Measurements from ENCODE around the gene AP4M1.

DNA sequence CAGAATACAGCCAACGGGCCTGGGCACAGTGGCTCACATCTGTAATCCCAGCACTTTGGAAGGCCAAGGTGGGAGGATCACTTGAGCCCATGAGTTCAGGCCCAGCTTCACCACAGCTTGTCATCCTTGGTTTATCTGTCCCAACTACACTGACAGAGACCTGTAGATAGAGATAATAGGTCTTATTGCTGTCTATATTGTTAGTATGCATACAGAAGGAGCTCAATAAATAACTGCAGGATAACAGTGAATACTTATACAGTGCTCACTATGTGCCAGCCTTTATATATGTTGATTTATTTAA lies 19.2 kb downstream of the AP4M1 start:
- TF ChIP-seq TCF7 (IDR thresholded peaks at IDR 0.05; ENCODE audit: borderline replicate concordance) (no peak), CREM (IDR thresholded peaks at IDR 0.05; ENCODE audit: low read depth) (no peak), POLR2AphosphoS5 (IDR thresholded peaks at IDR 0.05; ENCODE audit: low read length) (no peak), TARDBP (IDR thresholded peaks at IDR 0.05; ENCODE audit: borderline replicate concordance) (no peak), ZNF274 (IDR thresholded peaks at IDR 0.05; ENCODE audit: insufficient read depth, insufficient read length) (no peak), BRCA1 (IDR thresholded peaks at IDR 0.05; ENCODE audit: low read depth, low read length) (no peak), TAF1 (IDR thresholded peaks at IDR 0.05; ENCODE audit: borderline replicate concordance, low read depth, low read length) (no peak), SIN3A (IDR thresholded peaks at IDR 0.05; ENCODE audit: low read depth, low read length) (no peak), POLR2A (IDR thresholded peaks at IDR 0.05; ENCODE audit: low read depth, low read length) (no peak), MYC (IDR thresholded peaks at IDR 0.05; ENCODE audit: insufficient read depth, insufficient read length, insufficient replicate concordance, low read length, severe bottlenecking) (no peak), ZNF384 (IDR thresholded peaks at IDR 0.05; ENCODE audit: borderline replicate concordance, low read depth, low read length) (no peak), MTA2 (IDR thresholded peaks at IDR 0.05; ENCODE audit: low read depth) (no peak)
- TF ChIP-seq, protein P1, sequence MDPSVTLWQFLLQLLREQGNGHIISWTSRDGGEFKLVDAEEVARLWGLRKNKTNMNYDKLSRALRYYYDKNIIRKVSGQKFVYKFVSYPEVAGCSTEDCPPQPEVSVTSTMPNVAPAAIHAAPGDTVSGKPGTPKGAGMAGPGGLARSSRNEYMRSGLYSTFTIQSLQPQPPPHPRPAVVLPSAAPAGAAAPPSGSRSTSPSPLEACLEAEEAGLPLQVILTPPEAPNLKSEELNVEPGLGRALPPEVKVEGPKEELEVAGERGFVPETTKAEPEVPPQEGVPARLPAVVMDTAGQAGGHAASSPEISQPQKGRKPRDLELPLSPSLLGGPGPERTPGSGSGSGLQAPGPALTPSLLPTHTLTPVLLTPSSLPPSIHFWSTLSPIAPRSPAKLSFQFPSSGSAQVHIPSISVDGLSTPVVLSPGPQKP (IDR thresholded peaks at IDR 0.05; ENCODE audit: low read depth, low read length): no peak
- TF ChIP-seq, protein P2, sequence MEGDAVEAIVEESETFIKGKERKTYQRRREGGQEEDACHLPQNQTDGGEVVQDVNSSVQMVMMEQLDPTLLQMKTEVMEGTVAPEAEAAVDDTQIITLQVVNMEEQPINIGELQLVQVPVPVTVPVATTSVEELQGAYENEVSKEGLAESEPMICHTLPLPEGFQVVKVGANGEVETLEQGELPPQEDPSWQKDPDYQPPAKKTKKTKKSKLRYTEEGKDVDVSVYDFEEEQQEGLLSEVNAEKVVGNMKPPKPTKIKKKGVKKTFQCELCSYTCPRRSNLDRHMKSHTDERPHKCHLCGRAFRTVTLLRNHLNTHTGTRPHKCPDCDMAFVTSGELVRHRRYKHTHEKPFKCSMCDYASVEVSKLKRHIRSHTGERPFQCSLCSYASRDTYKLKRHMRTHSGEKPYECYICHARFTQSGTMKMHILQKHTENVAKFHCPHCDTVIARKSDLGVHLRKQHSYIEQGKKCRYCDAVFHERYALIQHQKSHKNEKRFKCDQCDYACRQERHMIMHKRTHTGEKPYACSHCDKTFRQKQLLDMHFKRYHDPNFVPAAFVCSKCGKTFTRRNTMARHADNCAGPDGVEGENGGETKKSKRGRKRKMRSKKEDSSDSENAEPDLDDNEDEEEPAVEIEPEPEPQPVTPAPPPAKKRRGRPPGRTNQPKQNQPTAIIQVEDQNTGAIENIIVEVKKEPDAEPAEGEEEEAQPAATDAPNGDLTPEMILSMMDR (IDR thresholded peaks at IDR 0.05 in 2 of 3, conservative IDR thresholded peaks at IDR 0.05 in 1 of 3; ENCODE audit: control insufficient read depth in 2 of 3, extremely low read depth in 1 of 3, insufficient read depth in 1 of 3, low read depth in 3 of 3, low read length in 3 of 3): no peak
